GM23338 (cell line): Measurements from ENCODE around the gene PHTF1.

ENCODE experiments used
- EZH2 ChIP-seq: fragments of 200-600 bp; sonication (generic); IDR thresholded peaks from one replicate; pipeline ENCODE4 v1.8.0; 2017; ENCODE audit warnings: antibody characterized with exemption, mild to moderate bottlenecking, low read depth; ENCODE audit not compliant: unreplicated experiment
- EZH2phosphoT487 ChIP-seq: fragments of 200-600 bp; sonication (generic); IDR thresholded peaks from one replicate; pipeline ENCODE4 v1.8.1; 2018; ENCODE audit warnings: antibody characterized with exemption; ENCODE audit not compliant: unreplicated experiment
- POLR2AphosphoS5 ChIP-seq: IDR thresholded peaks from 2 replicates; pipeline ENCODE4 v1.6.1; 2016; ENCODE audit warnings: antibody characterized with exemption, low read depth
- TF ChIP-seq, protein P1 (sequence below), 2 experiments: fragments of 200-600 bp in 1 of 2; sonication (generic) in 1 of 2; conservative IDR thresholded peaks; 2 replicates each; pipeline versions ENCODE4 v1.5.1 to v1.6.1; 2016 to 2017; ENCODE audit warnings: antibody characterized with exemption in 2 of 2, low read depth in 2 of 2, mild to moderate bottlenecking in 2 of 2, moderate library complexity in 1 of 2

GRCh38 chr1:113670650-113671049, 88.6 kb downstream of the PHTF1 start:
- TF ChIP-seq EZH2 (no peak), POLR2AphosphoS5 (no peak), EZH2phosphoT487 (no peak)
- TF ChIP-seq, protein P1, sequence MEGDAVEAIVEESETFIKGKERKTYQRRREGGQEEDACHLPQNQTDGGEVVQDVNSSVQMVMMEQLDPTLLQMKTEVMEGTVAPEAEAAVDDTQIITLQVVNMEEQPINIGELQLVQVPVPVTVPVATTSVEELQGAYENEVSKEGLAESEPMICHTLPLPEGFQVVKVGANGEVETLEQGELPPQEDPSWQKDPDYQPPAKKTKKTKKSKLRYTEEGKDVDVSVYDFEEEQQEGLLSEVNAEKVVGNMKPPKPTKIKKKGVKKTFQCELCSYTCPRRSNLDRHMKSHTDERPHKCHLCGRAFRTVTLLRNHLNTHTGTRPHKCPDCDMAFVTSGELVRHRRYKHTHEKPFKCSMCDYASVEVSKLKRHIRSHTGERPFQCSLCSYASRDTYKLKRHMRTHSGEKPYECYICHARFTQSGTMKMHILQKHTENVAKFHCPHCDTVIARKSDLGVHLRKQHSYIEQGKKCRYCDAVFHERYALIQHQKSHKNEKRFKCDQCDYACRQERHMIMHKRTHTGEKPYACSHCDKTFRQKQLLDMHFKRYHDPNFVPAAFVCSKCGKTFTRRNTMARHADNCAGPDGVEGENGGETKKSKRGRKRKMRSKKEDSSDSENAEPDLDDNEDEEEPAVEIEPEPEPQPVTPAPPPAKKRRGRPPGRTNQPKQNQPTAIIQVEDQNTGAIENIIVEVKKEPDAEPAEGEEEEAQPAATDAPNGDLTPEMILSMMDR (conservative IDR thresholded peaks at IDR 0.05; ENCODE audit: low read depth in 2 of 2): no peak
